SK-N-SH (cell line): Measurements from ENCODE around the gene IGF2. TPM values are rescaled to one million over a fixed set of nuclear protein-coding genes. Genes with fewer than 3 reads are reported as not detected.

Experiments
- CTCF ChIA-PET: fragments of 300-600, 350-600 bp; formaldehyde crosslinking; extraction: SDS; loops from one replicate; lab custom pipeline; 2021; lab: Yijun Ruan, JAX
- POLR2A ChIA-PET: fragments of 350-600 bp; sonication (Branson Sonifier 250); formaldehyde crosslinking; extraction: SDS; loops from one replicate; lab custom pipeline; 2020; ENCODE audit warnings: antibody characterized with exemption, inconsistent platforms; lab: Yijun Ruan, JAX
- DNase-seq: peaks from one replicate; pipeline ENCODE4 v3.0.0; 2012
- H2AFZ ChIP-seq: fragments of 200-600 bp; sonication (generic); 2 replicates; pipeline ENCODE4 v1.8.1; 2016; ENCODE audit warnings: antibody characterized with exemption, mild to moderate bottlenecking, low read depth
- H3F3A ChIP-seq: fragments of 200-600 bp; sonication (generic); replicated peaks from 2 replicates; pipeline ENCODE3; 2016; ENCODE audit warnings: antibody characterized with exemption, mild to moderate bottlenecking; ENCODE audit not compliant: insufficient read depth
- H3K27ac ChIP-seq, 2 experiments: fragments of 200-500 bp in 1 of 2; fragments of 200-600 bp in 1 of 2; sonication (Bioruptor generic) in 1 of 2; sonication (generic), shearing (Covaris generic) in 1 of 2; 2 replicates each; pipeline versions ENCODE4 v1.5.1 to v1.6.1; 2014 to 2016; ENCODE audit warnings: low read depth in 2 of 2, inconsistent platforms in 1 of 2, low read length in 1 of 2, mild to moderate bottlenecking in 1 of 2, mixed read lengths in 1 of 2
- H3K27me3 ChIP-seq: fragments of 200-600 bp; sonication (generic), shearing (Covaris generic); 2 replicates; pipeline ENCODE4 v1.6.1; 2016; ENCODE audit warnings: mixed run types; ENCODE audit not compliant: insufficient read depth
- H3K36me3 ChIP-seq, 2 experiments: fragments of 200-500 bp in 1 of 2; fragments of 200-600 bp in 1 of 2; sonication (Bioruptor generic) in 1 of 2; sonication (generic) in 1 of 2; replicated peaks in 1 of 2; 2 replicates each; pipeline versions ENCODE3 to v1.5.1; 2014 to 2016; ENCODE audit warnings: low read length in 1 of 2, mild to moderate bottlenecking in 1 of 2; ENCODE audit not compliant: insufficient read depth in 2 of 2, control insufficient read depth in 1 of 2
- H3K4me1 ChIP-seq, 2 experiments: fragments of 200-500 bp in 1 of 2; fragments of 200-600 bp in 1 of 2; sonication (Bioruptor generic) in 1 of 2; sonication (generic), shearing (Covaris generic) in 1 of 2; 2 replicates each; pipeline versions ENCODE4 v1.5.1 to v1.6.1; 2014 to 2016; ENCODE audit warnings: low read depth in 1 of 2, low read length in 1 of 2, mixed run types in 1 of 2; ENCODE audit not compliant: insufficient read depth in 2 of 2, control insufficient read depth in 1 of 2
- H3K4me2 ChIP-seq: fragments of 200-600 bp; sonication (generic), shearing (Covaris generic); 2 replicates; pipeline ENCODE4 v1.6.1; 2017; ENCODE audit warnings: mixed run types
- H3K4me3 ChIP-seq, 2 experiments: fragments of 200-500 bp in 1 of 2; fragments of 200-600 bp in 1 of 2; sonication (Bioruptor generic) in 1 of 2; sonication (generic), shearing (Covaris generic) in 1 of 2; 2 replicates each; pipeline versions ENCODE4 v1.5.1 to v1.8.1; 2014 to 2016; ENCODE audit warnings: low read depth in 2 of 2, inconsistent platforms in 1 of 2, low read length in 1 of 2, mild to moderate bottlenecking in 1 of 2, mixed read lengths in 1 of 2, moderate library complexity in 1 of 2
- H3K79me2 ChIP-seq: fragments of 200-600 bp; sonication (generic); 2 replicates; pipeline ENCODE4 v1.8.1; 2017; ENCODE audit warnings: mild to moderate bottlenecking; ENCODE audit not compliant: insufficient read depth
- H3K9ac ChIP-seq: fragments of 200-600 bp; sonication (generic); 2 replicates; pipeline ENCODE4 v1.6.1; 2017; ENCODE audit warnings: mixed run types
- H3K9me2 ChIP-seq: fragments of 200-600 bp; sonication (generic); 2 replicates; pipeline ENCODE4 v1.6.1; 2017; ENCODE audit warnings: mixed run types
- H3K9me3 ChIP-seq: fragments of 200-600 bp; sonication (generic); 2 replicates; pipeline ENCODE4 v1.6.1; 2017; ENCODE audit warnings: mixed run types, mild to moderate bottlenecking, moderate library complexity
- H4K20me1 ChIP-seq: fragments of 200-600 bp; sonication (generic); 2 replicates; pipeline ENCODE4 v1.6.1; 2017; ENCODE audit warnings: mild to moderate bottlenecking, mixed run types; ENCODE audit not compliant: insufficient read depth
- CTCF ChIP-seq: fragments of 200-600 bp; sonication (generic); IDR thresholded peaks from 2 replicates; pipeline ENCODE4 v1.6.1; 2017; ENCODE audit warnings: antibody characterized with exemption, mild to moderate bottlenecking, moderate library complexity
- ELF1 ChIP-seq: IDR thresholded peaks from 2 replicates; pipeline ENCODE4 v1.4.0; 2012
- EP300 ChIP-seq, 2 experiments: IDR thresholded peaks; 2 replicates each; pipeline versions ENCODE4 v1.4.0 to v1.6.1; 2012; ENCODE audit warnings: borderline replicate concordance in 1 of 2, low read depth in 1 of 2, low read length in 1 of 2
- EZH2phosphoT487 ChIP-seq: fragments of 200-600 bp; sonication (generic); IDR thresholded peaks from 2 replicates; pipeline ENCODE4 v1.6.1; 2017; ENCODE audit warnings: low read depth, mixed run types, mild to moderate bottlenecking, antibody characterized with exemption, moderate library complexity, borderline replicate concordance
- FOXM1 ChIP-seq: IDR thresholded peaks from 2 replicates; pipeline ENCODE4 v1.4.0; 2012; ENCODE audit warnings: low read depth, mild to moderate bottlenecking
- GABPA ChIP-seq: IDR thresholded peaks from 2 replicates; pipeline ENCODE4 v1.4.0; 2012; ENCODE audit warnings: low read depth, mild to moderate bottlenecking
- JUND ChIP-seq: IDR thresholded peaks from 2 replicates; pipeline ENCODE4 v1.4.0; 2012
- MAX ChIP-seq: IDR thresholded peaks from 2 replicates; pipeline ENCODE4 v1.4.0; 2012; ENCODE audit warnings: low read depth
- MEF2A ChIP-seq: IDR thresholded peaks from 2 replicates; pipeline ENCODE4 v1.4.0; 2012; ENCODE audit warnings: low read depth, borderline replicate concordance
- MXI1 ChIP-seq: IDR thresholded peaks from 2 replicates; pipeline ENCODE4 v1.6.1; 2012; ENCODE audit warnings: mild to moderate bottlenecking, low read depth, low read length, improper control_type of control experiment
- NFIC ChIP-seq: IDR thresholded peaks from 2 replicates; pipeline ENCODE4 v1.4.0; 2012; ENCODE audit warnings: borderline replicate concordance
- POLR2AphosphoS5 ChIP-seq: IDR thresholded peaks from 2 replicates; pipeline ENCODE4 v1.6.1; 2012; ENCODE audit warnings: low read depth, low read length
- RAD21 ChIP-seq: IDR thresholded peaks from 2 replicates; pipeline ENCODE4 v1.6.1; 2012; ENCODE audit warnings: mild to moderate bottlenecking, low read length
- RCOR1 ChIP-seq: fragments of 150-350 bp; IDR thresholded peaks from 2 replicates; pipeline ENCODE4 v1.6.1; 2017; ENCODE audit warnings: antibody characterized with exemption, low read length
- RXRA ChIP-seq: IDR thresholded peaks from 2 replicates; pipeline ENCODE4 v1.4.0; 2012; ENCODE audit warnings: low read depth, mild to moderate bottlenecking, borderline replicate concordance
- SMC3 ChIP-seq: IDR thresholded peaks from 2 replicates; pipeline ENCODE4 v1.6.1; 2012; ENCODE audit warnings: low read depth, low read length, improper control_type of control experiment
- TAF1 ChIP-seq: IDR thresholded peaks from 2 replicates; pipeline ENCODE4 v1.6.1; 2012; ENCODE audit warnings: low read depth, mild to moderate bottlenecking, low read length, moderate library complexity, borderline replicate concordance
- TCF12 ChIP-seq: IDR thresholded peaks from 2 replicates; pipeline ENCODE4 v1.4.0; 2012
- TEAD4 ChIP-seq: IDR thresholded peaks from 2 replicates; pipeline ENCODE4 v1.4.0; 2012; ENCODE audit warnings: mild to moderate bottlenecking, borderline replicate concordance; ENCODE audit not compliant: insufficient read depth
- USF1 ChIP-seq: IDR thresholded peaks from 2 replicates; pipeline ENCODE4 v1.4.0; 2012; ENCODE audit warnings: low read depth, borderline replicate concordance
- USF2 ChIP-seq: fragments of 150-350 bp; IDR thresholded peaks from 2 replicates; pipeline ENCODE4 v1.6.1; 2017; ENCODE audit warnings: antibody characterized with exemption, low read length, low read depth, borderline replicate concordance
- WGBS: methylation state at CpG from one replicate; pipeline ENCODE4 v1.1.6; 2017; ENCODE audit warnings: low lambda C conversion rate; 5-methylcytosine and 5-hydroxymethylcytosine counted together
- polyA plus RNA-seq, 3 experiments: library from polyadenylated mRNA; depleted of rRNA; stranded (reverse); fragments of >200 nt; gene quantifications; 2 replicates each; pipeline ENCODE4 v1.2.3, GENCODE V29; 2012
- TF ChIP-seq, protein P1 (sequence below): fragments of 150-350 bp; IDR thresholded peaks from 2 replicates; pipeline ENCODE4 v1.6.1; 2016; ENCODE audit warnings: mild to moderate bottlenecking, low read depth, low read length

Gene IGF2
- polyA plus RNA-seq, 1 of the 3 experiments (the other 2 are of a cell fraction) = 0.05 TPM

GRCh38 chr11:2095198-2095520 is 44.0 kb downstream of the IGF2 start:
- Histone ChIP-seq H3K27me3 (no peaks in the 10 kb centered on the region), H3K36me3 (no peaks in the 10 kb centered on the region), H3K9me2 (no peaks in the 10 kb centered on the region), H3K9me3 (no peaks in the 10 kb centered on the region), H3K9ac (no peak overlapping the region), H3K79me2 (no peaks in the 10 kb centered on the region)
- WGBS = 64% methylated on average over 3 of the region's 6 CpGs
- CTCF ChIA-PET = interaction anchor here (1.7 to 3.8 kb wide), 2 partner anchors 54 to 56 kb away, joined by 5 to 16 read pairs; no protein-coding TSS in a partner anchor
- no peak for DNase-seq
- TF ChIP-seq MXI1 (no peak), RXRA (no peak), FOXM1 (no peak), GABPA (no peak), MEF2A (no peak), RAD21 (no peak), SMC3 (no peak), MAX (no peak), POLR2AphosphoS5 (no peak), EP300 (IDR thresholded peaks at IDR 0.05; ENCODE audit: borderline replicate concordance in 1 of 2, low read depth in 1 of 2, low read length in 1 of 2) (no peak), JUND (no peak), TCF12 (no peak), EZH2phosphoT487 (no peak)
- TF ChIP-seq, protein P1, sequence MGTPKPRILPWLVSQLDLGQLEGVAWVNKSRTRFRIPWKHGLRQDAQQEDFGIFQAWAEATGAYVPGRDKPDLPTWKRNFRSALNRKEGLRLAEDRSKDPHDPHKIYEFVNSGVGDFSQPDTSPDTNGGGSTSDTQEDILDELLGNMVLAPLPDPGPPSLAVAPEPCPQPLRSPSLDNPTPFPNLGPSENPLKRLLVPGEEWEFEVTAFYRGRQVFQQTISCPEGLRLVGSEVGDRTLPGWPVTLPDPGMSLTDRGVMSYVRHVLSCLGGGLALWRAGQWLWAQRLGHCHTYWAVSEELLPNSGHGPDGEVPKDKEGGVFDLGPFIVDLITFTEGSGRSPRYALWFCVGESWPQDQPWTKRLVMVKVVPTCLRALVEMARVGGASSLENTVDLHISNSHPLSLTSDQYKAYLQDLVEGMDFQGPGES = no peak
- TF ChIP-seq, all 33 proteins: peak for 0
- Histone ChIP-seq H3F3A (no peaks in the 10 kb centered on the region), H3K4me1 (peaks cover 0 to 28% of the 10 kb centered on the region in 2 experiments; a peak in 1 of 4 replicates), H3K4me3 (no peak overlapping the region), H4K20me1 (no peaks in the 10 kb centered on the region), H3K4me2 (no peak overlapping the region), H2AFZ (no peak overlapping the region), H3K27ac (no peak overlapping the region)
- POLR2A ChIA-PET = no interaction called here

GRCh38 chr11:2094354-2095197 is 44.6 kb downstream of the IGF2 start:
- no peaks in the 10 kb centered on the region for H3K36me3 ChIP-seq
- no peaks in the 10 kb centered on the region for H3K79me2 ChIP-seq
- no peak overlapping the region for H3K4me3 ChIP-seq
- no peak overlapping the region for H3K4me2 ChIP-seq
- no peak overlapping the region for H3K27ac ChIP-seq
- H3F3A ChIP-seq = no peaks in the 10 kb centered on the region
- no peaks in the 10 kb centered on the region for H3K27me3 ChIP-seq
- ChIA-PET POLR2A (no interaction called here), CTCF (interaction anchor here (1.1 to 3.8 kb wide), 3 partner anchors 15 to 57 kb away, joined by 4 to 16 read pairs (median 5); no protein-coding TSS in a partner anchor)
- no peak overlapping the region for H2AFZ ChIP-seq
- no peak for DNase-seq
- TF ChIP-seq NFIC (no peak), CTCF (no peak), RCOR1 (no peak), MAX (no peak), TCF12 (no peak), USF1 (no peak), ELF1 (no peak), EZH2phosphoT487 (no peak), TAF1 (no peak), TEAD4 (no peak), USF2 (no peak), GABPA (no peak), MEF2A (no peak), JUND (no peak)
- no peaks in the 10 kb centered on the region for H3K9me3 ChIP-seq
- H3K9ac ChIP-seq = no peak overlapping the region
- no peaks in the 10 kb centered on the region for H3K9me2 ChIP-seq
- WGBS = 58% methylated on average over 9 of the region's 21 CpGs
- H3K4me1 ChIP-seq = peaks cover 0 to 22% of the 10 kb centered on the region in 2 experiments; a peak in 1 of 4 replicates
- no peaks in the 10 kb centered on the region for H4K20me1 ChIP-seq
